BJ (cell line): Measurements from ENCODE around the gene FBXL14. TPM values are rescaled to one million over a fixed set of nuclear protein-coding genes. Genes with fewer than 3 reads are reported as not detected.
"Not testable (repeated sequence)": the region's sequence is repeated elsewhere in the genome, so short reads cannot be mapped to it uniquely, and the experiment has no call there.

Experiments
- CTCF ChIA-PET: fragments of 350-600 bp; formaldehyde crosslinking; extraction: SDS; loops from one replicate; lab custom pipeline; 2021; ENCODE audit warnings: antibody characterized with exemption, inconsistent platforms; lab: Yijun Ruan, JAX
- POLR2A ChIA-PET: fragments of 300-600 bp; sonication (Branson Sonifier 250); formaldehyde crosslinking; extraction: SDS; loops from one replicate; lab custom pipeline; 2021; ENCODE audit warnings: antibody characterized with exemption; lab: Charles Lee
- DNase-seq: peaks from one replicate; pipeline ENCODE4 v3.0.0-alpha.2; 2011; ENCODE audit warnings: low read depth
- H3K27me3 ChIP-seq: 2 replicates; pipeline ENCODE4 v1.6.0; 2011; ENCODE audit warnings: low read length; ENCODE audit not compliant: control insufficient read depth, insufficient read depth
- H3K36me3 ChIP-seq: 2 replicates; pipeline ENCODE4 v1.5.1; 2011; ENCODE audit warnings: low read length; ENCODE audit not compliant: control insufficient read depth, insufficient read depth
- H3K4me3 ChIP-seq: 2 replicates; pipeline ENCODE4 v1.5.1; 2011; ENCODE audit warnings: low read depth, mild to moderate bottlenecking, control low read depth, low read length
- CTCF ChIP-seq: IDR thresholded peaks from 2 replicates; pipeline ENCODE4 v1.5.1; 2011; ENCODE audit warnings: low read depth, mild to moderate bottlenecking, control low read depth, inconsistent platforms, low read length, moderate library complexity; ENCODE audit not compliant: insufficient read depth
- polyA plus RNA-seq: library from polyadenylated mRNA; depleted of rRNA; stranded (reverse); fragments of >200 nt; gene quantifications from 2 replicates; pipeline ENCODE4 v1.2.3, GENCODE V29; 2011

FBXL14 gene
- polyA plus RNA-seq, 1 experiment, result 9.4 TPM

DNA sequence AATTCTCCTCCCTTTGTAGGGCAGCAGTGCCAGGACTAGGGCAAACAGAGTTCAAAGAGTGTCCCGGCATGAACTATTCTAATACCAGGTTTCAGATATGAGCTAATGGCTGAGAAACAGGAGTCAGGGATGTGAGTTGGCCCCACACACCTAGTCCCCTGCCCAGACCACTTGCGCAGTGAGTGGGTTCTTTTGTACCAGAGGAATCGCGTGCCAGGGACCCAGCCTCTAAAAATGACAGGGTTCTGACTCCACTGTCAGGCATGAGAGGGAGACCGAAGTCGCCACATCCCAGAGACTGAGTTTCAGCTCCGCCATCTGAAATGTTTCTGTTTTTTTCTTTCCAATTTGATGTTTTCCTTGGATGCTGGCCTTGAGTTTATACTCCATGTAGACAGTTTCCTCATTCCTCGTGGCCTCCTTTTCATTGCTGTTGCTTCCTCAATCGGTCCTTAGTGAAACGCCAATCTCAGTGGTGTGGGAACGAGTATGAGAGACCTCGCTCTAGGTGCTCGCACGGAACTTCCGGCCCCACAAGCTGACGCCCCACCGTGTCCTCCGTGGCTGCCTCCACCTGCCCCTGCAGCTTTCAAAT, 31.5 kb downstream of the FBXL14 start:
- CTCF ChIA-PET, result interaction anchor here (1.1 kb wide), 1 partner anchor 445 kb away, joined by 6 read pairs; no protein-coding TSS in a partner anchor

GRCh38 chr12:1560704-1561103, 33.7 kb downstream of the FBXL14 start:
- no peaks in the 10 kb centered on the region for H3K27me3 ChIP-seq
- no peaks in the 10 kb centered on the region for H3K36me3 ChIP-seq
- ChIA-PET CTCF (interaction anchor here (0.8 kb wide), 1 partner anchor 12 kb away, joined by 3 read pairs; no protein-coding TSS in a partner anchor), POLR2A (no interaction called here)
- no peak overlapping the region for H3K4me3 ChIP-seq
- DNase-seq, result no peak
- no peak for TF ChIP-seq CTCF

More for the DNA sequence above, 31.5 kb downstream of the FBXL14 start:
- POLR2A ChIA-PET, result interaction anchor here (0.7 kb wide), 1 partner anchor 1349 kb away, joined by 6 read pairs; no protein-coding TSS in a partner anchor
- Histone ChIP-seq H3K36me3 (peaks cover 2% of the 10 kb centered on the region; the same call in 1 of the 2 replicates), H3K27me3 (no peaks in the 10 kb centered on the region), H3K4me3 (no peak overlapping the region)
- no peak for TF ChIP-seq CTCF
- DNase-seq, result no peak

- Histone ChIP-seq H3K36me3 (no peaks in the 10 kb centered on the region), H3K4me3 (no peak overlapping the region), H3K27me3 (no peaks in the 10 kb centered on the region)
- TF ChIP-seq CTCF, result no peak
- no peak for DNase-seq
- POLR2A ChIA-PET, result no interaction called here
- CTCF ChIA-PET, result interaction anchor here (0.6 to 0.8 kb wide), 2 partner anchors 10 to 13 kb away, joined by 3 read pairs; no protein-coding TSS in a partner anchor
Measured at GRCh38 chr12:1559676-1560091, 34.7 kb downstream of the FBXL14 start.

GRCh38 chr12:1558108-1558507, 36.3 kb downstream of the FBXL14 start:
- H3K4me3 ChIP-seq, H3K36me3 ChIP-seq, H3K27me3 ChIP-seq, DNase-seq: not testable (repeated sequence)
- ChIA-PET POLR2A (interaction anchor here (0.7 kb wide), 1 partner anchor 11 kb away, joined by 3 read pairs; no protein-coding TSS in a partner anchor), CTCF (interaction anchor here (0.7 to 1.1 kb wide), 2 partner anchors 440 to 1104 kb away, joined by 3 read pairs; no protein-coding TSS in a partner anchor)

GRCh38 chr12:1553987-1554982, 40.1 kb downstream of the FBXL14 start:
- TF ChIP-seq CTCF, result no peak
- ChIA-PET POLR2A (no interaction called here), CTCF (interaction anchor here (0.6 to 2.4 kb wide), 6 partner anchors 15 to 701 kb away, joined by 3 to 8 read pairs (median 4); no protein-coding TSS in a partner anchor)
- no peak for DNase-seq
- no peaks in the 10 kb centered on the region for H3K27me3 ChIP-seq
- no peak overlapping the region for H3K4me3 ChIP-seq
- H3K36me3 ChIP-seq, result no peaks in the 10 kb centered on the region
